ENCODE results near the gene ARL10. TPM values are rescaled to one million over a fixed set of nuclear protein-coding genes. Genes with fewer than 3 reads are reported as not detected.
A peak's percentile ranks its signal among the peaks of the same experiment; 100 is the strongest.

The ARL10 gene
- total RNA-seq, result 27.9 and 33.6 TPM in 2 replicates
- total RNA-seq (2013), result 6.0 TPM
- polyA plus RNA-seq, result 12.1 and 13.1 TPM in 2 replicates
- 19.0 and 20.8 TPM in 2 replicates for polyA minus RNA-seq

- no peaks in the 10 kb centered on the region for H3K27me3 ChIP-seq (replicated peaks in 1 of 4; ENCODE audit: control extremely low read depth in 1 of 4, control insufficient read depth in 3 of 4, insufficient read depth in 4 of 4, low read length in 3 of 4)
- ChIA-PET CTCF (interaction anchor here (1.2 kb wide), 1 partner anchor 24 kb away, joined by 3 read pairs; no protein-coding TSS in a partner anchor), POLR2A (interaction anchor here (0.5 kb wide), 1 partner anchor 24 kb away, joined by 5 read pairs; no protein-coding TSS in a partner anchor)
- peak within 1 kb of the TSS; percentile 88 for H3K4me3 Mint-ChIP-seq
- H4K20me1 ChIP-seq (ENCODE audit: control insufficient read depth, insufficient read depth, low read length, poor library complexity, severe bottlenecking), result peaks cover 5% of the 10 kb centered on the region
- H3K27ac Mint-ChIP-seq, result peak within 1 kb of the TSS; percentile 72
- DNase-seq (peak; percentile 68), ATAC-seq (ENCODE audit: low read depth) (peak; percentile 39)
- no peaks in the 10 kb centered on the region for H3K27me3 Mint-ChIP-seq
- intact Hi-C loops (cut with micrococcal nuclease), result loop anchor here (1.0 kb wide), 1 partner anchor 24 kb away; no protein-coding TSS in a partner anchor
- peak within 1 kb of the TSS; percentile 88 for H2AFZ ChIP-seq (ENCODE audit: insufficient read depth, low read depth, low read length, poor library complexity, severe bottlenecking)
- peak within 1 kb of the TSS; percentile 68 for H3K9ac ChIP-seq (ENCODE audit: low read length)
- H3K4me1 Mint-ChIP-seq, result peaks cover 31% of the 10 kb centered on the region
- H3K4me3 ChIP-seq (ENCODE audit: control extremely low read depth in 1 of 5, extremely low read depth in 1 of 5, insufficient read depth in 1 of 5, low read depth in 2 of 5, low read length in 4 of 5), result peak within 1 kb of the TSS; percentile 23 to 73 (median 66)
- H3K36me3 ChIP-seq (replicated peaks in 1 of 2; ENCODE audit: control extremely low read depth in 1 of 2, control insufficient read depth in 1 of 2, extremely low read depth in 1 of 2, insufficient read depth in 2 of 2, low read length in 1 of 2), result peaks cover 0 to 15% of the 10 kb centered on the region in 2 experiments
- H3K4me1 ChIP-seq (ENCODE audit: control insufficient read depth in 2 of 2, insufficient read depth in 2 of 2, low read length in 2 of 2), result peaks cover 17 to 28% of the 10 kb centered on the region in 2 donors
- H3K9me3 Mint-ChIP-seq (ENCODE audit: insufficient read depth), result no peaks in the 10 kb centered on the region
- no peaks in the 10 kb centered on the region for H3K9me3 ChIP-seq (ENCODE audit: control extremely low read depth in 1 of 3, control insufficient read depth in 2 of 3, insufficient read depth in 1 of 3, low read length in 2 of 3)
- H3K79me2 ChIP-seq (ENCODE audit: control insufficient read depth, insufficient read depth, low read length), result peaks cover 8% of the 10 kb centered on the region
- WGBS (ENCODE audit: insufficient coverage), result under 1% methylated on average over 104 of the region's 108 CpGs
- peak within 1 kb of the TSS; percentile 89 for H3K4me2 ChIP-seq (replicated peaks; ENCODE audit: low read depth, low read length, poor library complexity, severe bottlenecking)
- H3K27ac ChIP-seq (ENCODE audit: low read length in 2 of 2), result peak within 1 kb of the TSS; percentile 42 to 51
- TF ChIP-seq EZH2 (IDR thresholded peaks at IDR 0.05; ENCODE audit: borderline replicate concordance, insufficient read depth, low read depth, low read length, poor library complexity, severe bottlenecking) (no peak), CTCF (IDR thresholded peaks at IDR 0.05) (no peak)
These were observed at the start of gene ARL10 for GRCh38 chr5:176365351-176366231. TSS of gene ARL10 (plus strand) at chr5:176365487. CDS start at chr5:176365564, 77 bp downstream.
